ENCODE data around the gene CSF3.

Gene CSF3, protein sequence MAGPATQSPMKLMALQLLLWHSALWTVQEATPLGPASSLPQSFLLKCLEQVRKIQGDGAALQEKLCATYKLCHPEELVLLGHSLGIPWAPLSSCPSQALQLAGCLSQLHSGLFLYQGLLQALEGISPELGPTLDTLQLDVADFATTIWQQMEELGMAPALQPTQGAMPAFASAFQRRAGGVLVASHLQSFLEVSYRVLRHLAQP

GRCh38 chr17:40015005-40015997 is at the start of gene CSF3:
Gene CSF3 (plus strand): TSS chr17:40015440. CDS start chr17:40015475, 35 bp downstream.
- no peak for DNase-seq (ENCODE audit: low read depth in 4 of 4, low spot score in 1 of 4)

DNA sequence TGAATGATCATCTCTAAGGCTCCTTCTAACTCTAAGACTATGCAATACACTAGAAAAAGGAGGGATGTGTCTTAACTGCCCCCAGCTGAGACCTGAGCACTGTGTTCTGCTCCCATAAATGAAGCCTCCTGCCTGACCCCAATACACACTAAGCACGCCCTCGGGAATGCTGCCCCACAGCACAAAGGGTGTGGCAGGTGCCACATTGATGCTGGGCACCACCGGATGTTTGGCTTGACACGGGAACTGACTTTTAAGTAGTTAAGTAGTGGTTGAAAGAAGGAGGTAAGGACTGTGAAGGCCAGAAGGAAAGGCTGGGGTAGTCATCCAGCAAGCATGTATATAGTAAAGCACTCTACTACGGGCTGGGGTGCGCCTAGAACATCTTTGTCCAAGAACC is 48.5 kb upstream of the CSF3 start:
- no peak for DNase-seq (ENCODE audit: low read depth in 4 of 4, low spot score in 1 of 4)

GRCh38 chr17:39968761-39969160 is 46.5 kb upstream of the CSF3 start:
- no peak for DNase-seq (ENCODE audit: low read depth in 4 of 4, low spot score in 1 of 4)

GRCh38 chr17:39969375-39969774 is 45.9 kb upstream of the CSF3 start:
- DNase-seq (ENCODE audit: low read depth in 4 of 4, low spot score in 1 of 4), result no peak

DNA sequence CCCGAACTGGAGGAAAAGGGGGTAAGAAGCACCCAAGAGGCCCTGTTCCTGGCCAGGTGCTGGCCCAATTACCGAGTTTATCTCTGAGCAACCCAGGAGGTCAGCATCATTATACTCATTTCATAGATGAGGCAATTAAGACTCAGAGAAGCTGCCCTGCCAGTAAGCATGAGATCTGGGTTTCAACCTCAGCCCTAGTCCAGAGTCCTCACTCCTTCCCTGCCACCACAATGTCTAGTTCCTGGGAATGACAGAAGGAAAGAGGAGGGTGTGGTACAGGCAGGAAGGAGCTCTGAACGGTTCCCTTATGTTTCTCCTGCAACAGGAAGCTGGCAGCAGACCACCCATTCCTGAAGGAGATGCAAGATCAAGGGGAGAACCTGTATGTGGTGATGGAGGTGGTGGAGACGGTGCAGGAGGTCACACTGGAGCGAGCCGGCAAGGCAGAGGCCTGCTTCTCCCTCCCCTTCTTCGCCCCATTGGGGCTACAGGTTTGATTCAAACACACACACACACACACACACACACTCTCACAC is 45.0 kb upstream of the CSF3 start:
- DNase-seq (ENCODE audit: low read depth in 4 of 4, low spot score in 1 of 4), result no peak

DNA sequence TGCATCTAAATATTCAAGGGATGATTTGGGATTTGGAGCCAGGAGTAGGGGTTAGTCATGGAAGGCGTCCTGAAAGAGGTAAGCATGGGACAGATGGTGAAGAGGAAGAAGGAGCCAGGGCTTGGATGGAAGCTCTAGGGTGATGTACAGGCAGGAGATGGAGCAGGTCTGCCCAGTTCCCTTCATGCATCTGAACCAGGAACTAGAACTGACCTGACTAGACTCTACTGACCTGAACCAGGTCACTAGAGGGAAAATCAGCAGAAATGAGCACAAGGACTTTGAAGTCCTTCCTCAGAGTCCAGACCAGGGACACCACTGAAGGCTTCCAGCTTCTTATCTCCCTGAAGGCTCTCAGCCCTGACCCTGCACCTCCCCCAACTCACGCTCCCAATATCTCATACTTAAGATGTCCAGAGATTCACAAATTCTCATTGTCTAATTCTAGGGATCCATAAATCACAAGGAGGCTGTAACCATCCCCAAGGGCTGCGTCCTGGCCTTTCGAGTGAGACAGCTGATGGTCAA is 44.1 kb upstream of the CSF3 start:
- DNase-seq (ENCODE audit: low read depth in 4 of 4, low spot score in 1 of 4), result no peak

GRCh38 chr17:39972271-39972670 is 43.0 kb upstream of the CSF3 start:
- DNase-seq (ENCODE audit: low read depth in 4 of 4, low spot score in 1 of 4), result no peak

DNA sequence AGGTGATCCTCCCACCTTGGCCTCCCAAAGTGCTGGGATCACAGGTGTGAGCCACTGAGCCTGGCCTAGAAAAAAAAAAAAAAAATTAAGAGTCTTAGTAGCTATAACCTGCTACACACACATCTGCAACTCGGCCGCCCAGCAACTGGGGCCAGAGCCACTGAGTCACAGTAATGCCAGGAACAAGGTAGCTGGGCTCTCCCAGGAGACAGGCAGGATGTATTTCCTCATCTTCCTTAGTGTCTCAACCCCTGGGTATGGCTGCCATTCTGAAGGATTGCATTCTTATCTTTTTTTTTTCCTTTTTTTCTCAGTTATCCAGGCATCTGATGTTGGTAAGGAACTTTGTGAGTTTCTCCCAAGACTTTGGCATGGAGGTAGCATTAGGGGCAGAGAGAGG is 41.7 kb upstream of the CSF3 start:
- no peak for DNase-seq (ENCODE audit: low read depth in 4 of 4, low spot score in 1 of 4)

GRCh38 chr17:39974433-39974832 is 40.8 kb upstream of the CSF3 start:
- no peak for DNase-seq (ENCODE audit: low read depth in 4 of 4, low spot score in 1 of 4)

DNA sequence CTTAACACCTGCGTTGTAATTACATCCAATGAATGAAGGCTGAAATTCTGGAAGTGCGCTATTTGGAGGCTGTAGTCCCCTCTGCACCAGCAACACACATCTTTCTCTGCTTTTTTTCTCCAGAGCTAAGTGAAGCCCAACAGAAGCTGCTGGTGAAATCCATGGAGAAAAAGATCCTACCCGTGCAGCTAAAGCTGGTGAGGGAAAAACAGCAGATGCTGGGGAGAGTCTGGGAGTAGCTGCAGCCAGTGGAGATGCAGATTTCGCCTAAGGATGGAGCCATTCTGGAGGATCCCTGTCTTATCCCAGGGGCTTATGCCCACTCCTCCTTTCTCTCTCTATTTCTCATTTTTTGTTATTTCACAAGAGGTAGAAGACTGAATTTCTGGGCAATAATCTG is 39.4 kb upstream of the CSF3 start:
- DNase-seq (ENCODE audit: low read depth in 4 of 4, low spot score in 1 of 4), result no peak

DNA sequence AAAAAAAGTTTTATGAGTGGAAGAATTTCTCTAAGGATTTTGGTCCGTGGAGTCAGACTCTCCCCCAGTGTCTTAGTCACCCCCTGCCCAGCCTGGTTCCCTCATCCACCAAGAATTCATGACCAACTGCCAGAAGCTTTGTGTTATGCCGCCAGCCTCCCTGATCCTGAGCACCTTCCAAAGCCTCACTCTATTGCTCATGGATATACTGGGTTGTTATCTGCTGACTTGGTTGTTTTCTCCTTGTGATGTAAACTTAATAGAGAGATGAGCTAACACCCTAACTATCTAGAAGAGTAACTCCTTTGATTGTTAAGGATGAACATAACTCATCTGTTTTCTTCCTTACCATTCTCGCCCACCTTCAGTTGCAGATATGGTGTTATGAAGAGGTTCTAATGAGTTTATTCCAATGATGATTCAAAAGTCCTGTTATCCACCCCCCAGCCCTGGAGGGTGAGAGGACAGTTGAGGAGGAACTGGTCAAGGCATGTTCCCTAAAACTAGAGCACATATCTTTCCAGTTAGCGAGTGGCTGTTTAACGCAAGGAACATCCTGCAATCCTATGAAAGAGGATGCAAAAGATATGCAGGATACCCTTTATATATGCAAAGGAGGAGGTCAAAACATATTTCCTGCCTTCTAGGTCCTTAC is 36.1 kb upstream of the CSF3 start:
- DNase-seq (ENCODE audit: low read depth in 4 of 4, low spot score in 1 of 4), result no peak

GRCh38 chr17:39979893-39980350 is 35.3 kb upstream of the CSF3 start:
- no peak for DNase-seq (ENCODE audit: low read depth in 4 of 4, low spot score in 1 of 4)

DNA sequence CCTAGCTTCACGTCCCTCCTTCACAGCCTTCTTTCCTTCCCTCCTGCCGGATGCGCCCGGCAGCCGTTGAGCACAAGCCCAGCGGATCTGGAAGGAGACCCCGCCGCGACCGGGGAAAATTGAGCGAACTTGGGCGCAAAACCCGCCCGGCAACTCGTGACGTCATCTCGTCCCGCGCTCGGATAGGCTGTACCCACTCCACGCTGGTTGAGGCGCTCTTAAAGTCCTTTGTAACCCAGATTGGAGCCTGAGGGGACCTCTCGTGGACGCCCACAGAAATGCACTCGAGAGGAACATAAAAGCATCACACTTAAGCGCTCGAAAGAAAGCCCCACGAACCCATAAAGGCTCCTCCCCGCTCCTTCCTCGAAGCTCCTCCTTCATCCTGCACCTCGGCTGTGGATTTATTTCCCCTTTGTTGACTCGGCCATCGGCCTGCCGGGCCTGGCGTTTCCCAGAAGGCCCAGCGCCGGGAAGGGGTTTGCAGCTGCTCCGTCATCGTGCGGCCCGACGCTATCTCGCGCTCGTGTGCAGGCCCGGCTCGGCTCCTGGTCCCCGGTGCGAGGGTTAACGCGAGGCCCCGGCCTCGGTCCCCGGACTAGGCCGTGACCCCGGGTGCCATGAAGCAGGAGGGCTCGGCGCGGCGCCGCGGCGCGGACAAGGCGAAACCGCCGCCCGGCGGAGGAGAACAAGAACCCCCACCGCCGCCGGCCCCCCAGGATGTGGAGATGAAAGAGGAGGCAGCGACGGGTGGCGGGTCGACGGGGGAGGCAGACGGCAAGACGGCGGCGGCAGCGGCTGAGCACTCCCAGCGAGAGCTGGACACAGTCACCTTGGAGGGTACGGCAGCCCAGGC is 34.7 kb upstream of the CSF3 start, which contains the start of gene PSMD3:
TSS of gene PSMD3 (plus strand) at position 457 of the 856 bp plus-strand sequence. CDS start at position 621, 164 bp downstream.
- peak; percentile 93 to 96 (median 94) for DNase-seq (ENCODE audit: low read depth in 4 of 4, low spot score in 1 of 4)

DNA sequence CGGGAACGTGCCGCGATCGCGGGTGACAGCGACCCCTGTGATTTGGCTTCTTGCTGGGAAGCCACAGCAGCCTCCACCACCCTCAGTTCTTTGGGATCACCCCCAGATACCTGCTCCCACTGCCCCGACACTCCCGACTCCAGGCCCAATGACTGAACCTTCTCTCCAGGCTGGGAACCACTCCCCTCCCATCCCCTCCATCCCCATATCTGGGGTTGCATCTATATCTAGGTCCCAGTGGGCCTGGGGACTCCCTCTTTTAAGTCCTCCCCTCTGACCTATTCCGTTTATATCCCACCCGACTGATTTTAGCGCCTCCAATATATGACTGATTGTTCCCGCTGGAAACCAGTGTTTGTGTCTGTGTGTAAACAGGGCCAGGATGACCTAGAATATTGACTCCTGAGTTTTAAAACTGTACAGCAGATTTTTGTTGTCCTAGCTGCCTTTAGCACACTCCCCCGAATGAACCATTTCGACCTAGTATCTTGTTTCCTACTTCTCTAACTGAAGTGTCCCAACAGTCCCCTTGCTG is 34.0 kb upstream of the CSF3 start:
- DNase-seq (ENCODE audit: low read depth in 4 of 4, low spot score in 1 of 4), result no peak

- DNase-seq (ENCODE audit: low read depth in 4 of 4, low spot score in 1 of 4), result no peak
These were observed 33.4 kb upstream of the CSF3 start for GRCh38 chr17:39981766-39982375.

GRCh38 chr17:39988206-39988810 is 26.9 kb upstream of the CSF3 start:
- DNase-seq (ENCODE audit: low read depth in 4 of 4, low spot score in 1 of 4), result no peak

GRCh38 chr17:39994448-39994847 is 20.8 kb upstream of the CSF3 start:
- DNase-seq (ENCODE audit: low read depth in 4 of 4, low spot score in 1 of 4), result no peak

DNA sequence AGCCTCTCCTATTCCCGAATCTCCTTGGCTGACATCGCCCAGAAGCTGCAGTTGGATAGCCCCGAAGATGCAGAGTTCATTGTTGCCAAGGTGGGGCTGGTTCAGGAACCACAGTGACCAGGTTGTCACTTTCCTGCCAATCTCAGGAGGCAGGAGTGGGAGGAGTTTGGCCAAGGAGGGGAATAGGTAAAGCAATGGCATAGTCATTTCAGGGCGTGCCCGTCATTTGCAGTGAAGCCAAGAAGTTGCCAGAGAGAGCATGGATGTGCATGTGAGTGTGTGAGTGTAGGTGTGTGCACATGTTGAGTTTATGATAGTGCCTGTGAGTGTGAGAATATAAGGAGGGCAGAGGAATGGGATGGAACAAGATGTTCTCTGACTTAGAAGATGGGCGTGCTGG is 19.8 kb upstream of the CSF3 start:
- no peak for DNase-seq (ENCODE audit: low read depth in 4 of 4, low spot score in 1 of 4)

DNA sequence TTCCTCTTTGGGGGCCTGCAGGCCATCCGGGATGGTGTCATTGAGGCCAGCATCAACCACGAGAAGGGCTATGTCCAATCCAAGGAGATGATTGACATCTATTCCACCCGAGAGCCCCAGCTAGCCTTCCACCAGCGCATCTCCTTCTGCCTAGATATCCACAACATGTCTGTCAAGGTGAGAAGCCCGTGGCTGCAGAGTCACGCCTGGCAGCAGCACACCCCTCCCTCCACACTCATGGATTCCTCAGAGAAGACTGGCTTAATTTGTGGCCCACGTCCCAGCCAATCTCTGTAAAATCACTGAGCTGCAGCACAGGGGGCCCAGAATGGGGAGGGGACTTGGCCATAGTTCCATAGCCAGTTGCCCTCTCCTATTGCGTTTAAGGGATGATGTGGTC is 19.1 kb upstream of the CSF3 start:
- no peak for DNase-seq (ENCODE audit: low read depth in 4 of 4, low spot score in 1 of 4)

Data from stimulated activated CD4-positive, alpha-beta T cell treated with anti-CD3 and anti-CD28 coated beads, Interleukin-1b, Interleukin-23, amount 100 ng/mL, for 24 hours (primary cell).